GM12891 (cell line): ENCODE results near the gene SLC31A2.

ENCODE experiments used
- DNase-seq: peaks from one replicate; pipeline ENCODE4 v3.0.0; 2011; ENCODE audit warnings: low spot score; ENCODE audit not compliant: insufficient read length
- FAIRE-seq: peaks from 2 replicates; lab custom pipeline; 2011; peaks lifted over from hg19 to GRCh38; lab: Jason Lieb, UNC
- PAX5 ChIP-seq: IDR thresholded peaks from 2 replicates; pipeline ENCODE4 v1.6.1; 2011; ENCODE audit warnings: low read length, moderate library complexity, mild to moderate bottlenecking; ENCODE audit not compliant: insufficient read depth, severe bottlenecking
- POLR2A ChIP-seq: IDR thresholded peaks from 2 replicates; pipeline ENCODE4 v1.6.1; 2011; ENCODE audit warnings: low read depth, low read length, control low read depth
- POLR2AphosphoS5 ChIP-seq: IDR thresholded peaks from 2 replicates; pipeline ENCODE4 v1.6.1; 2011; ENCODE audit warnings: low read depth, low read length, control low read depth
- POU2F2 ChIP-seq: IDR thresholded peaks from 2 replicates; pipeline ENCODE4 v1.6.1; 2011; ENCODE audit warnings: low read depth, mild to moderate bottlenecking, control low read depth, low read length, moderate library complexity
- SPI1 ChIP-seq: IDR thresholded peaks from 2 replicates; pipeline ENCODE4 v1.6.1; 2011; ENCODE audit warnings: low read depth, low read length, control low read depth
- TAF1 ChIP-seq: IDR thresholded peaks from 2 replicates; pipeline ENCODE4 v1.6.1; 2011; ENCODE audit warnings: low read depth, low read length, control low read depth

The SLC31A2 gene

DNA sequence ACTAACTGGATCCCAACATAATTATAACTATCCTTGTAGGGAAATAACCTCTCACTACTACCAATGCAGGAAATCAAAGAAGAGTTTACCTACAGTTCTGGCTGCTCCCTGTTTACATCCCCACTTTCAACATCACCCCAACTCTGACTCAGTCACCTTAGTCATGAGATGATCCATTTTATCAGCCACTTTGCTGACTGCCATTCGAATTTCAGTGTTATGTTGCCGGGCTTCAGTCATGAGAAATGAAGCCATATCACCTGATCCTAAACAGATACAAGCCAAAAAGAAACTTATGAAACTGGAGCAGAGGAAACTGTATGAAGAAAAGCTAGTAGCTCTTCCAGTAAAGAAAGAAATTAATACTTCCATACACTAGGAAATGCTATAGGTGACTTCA is 33.7 kb downstream of the SLC31A2 start:
- FAIRE-seq (no peak), DNase-seq (no peak)
- no peak for TF ChIP-seq POU2F2
- TF ChIP-seq POLR2A, result no peak
- no peak for TF ChIP-seq TAF1
- no peak for TF ChIP-seq SPI1
- no peak for TF ChIP-seq POLR2AphosphoS5
- TF ChIP-seq PAX5, result no peak

DNA sequence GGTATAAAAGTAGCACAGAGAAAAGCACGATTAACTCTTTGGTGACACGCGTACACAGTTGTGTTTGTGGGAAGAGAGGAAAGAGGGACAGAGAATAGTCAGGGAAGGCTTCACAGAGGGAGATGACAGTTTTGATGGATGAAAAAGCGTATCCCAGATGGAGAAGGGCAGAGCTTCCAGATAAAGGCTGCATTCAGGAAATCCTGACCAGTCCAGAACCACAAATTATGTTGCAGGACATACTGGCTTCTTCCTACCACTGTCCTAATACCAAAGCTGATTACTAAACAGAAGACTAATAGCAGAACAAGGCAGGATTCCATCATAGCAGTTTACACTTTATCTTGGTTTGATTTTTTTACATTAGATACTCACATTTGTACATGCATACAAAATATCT is 34.5 kb downstream of the SLC31A2 start:
- TF ChIP-seq PAX5 (no peak), POLR2A (no peak), POU2F2 (no peak), SPI1 (no peak), TAF1 (no peak), POLR2AphosphoS5 (no peak)
- DNase-seq (no peak), FAIRE-seq (no peak)

DNA sequence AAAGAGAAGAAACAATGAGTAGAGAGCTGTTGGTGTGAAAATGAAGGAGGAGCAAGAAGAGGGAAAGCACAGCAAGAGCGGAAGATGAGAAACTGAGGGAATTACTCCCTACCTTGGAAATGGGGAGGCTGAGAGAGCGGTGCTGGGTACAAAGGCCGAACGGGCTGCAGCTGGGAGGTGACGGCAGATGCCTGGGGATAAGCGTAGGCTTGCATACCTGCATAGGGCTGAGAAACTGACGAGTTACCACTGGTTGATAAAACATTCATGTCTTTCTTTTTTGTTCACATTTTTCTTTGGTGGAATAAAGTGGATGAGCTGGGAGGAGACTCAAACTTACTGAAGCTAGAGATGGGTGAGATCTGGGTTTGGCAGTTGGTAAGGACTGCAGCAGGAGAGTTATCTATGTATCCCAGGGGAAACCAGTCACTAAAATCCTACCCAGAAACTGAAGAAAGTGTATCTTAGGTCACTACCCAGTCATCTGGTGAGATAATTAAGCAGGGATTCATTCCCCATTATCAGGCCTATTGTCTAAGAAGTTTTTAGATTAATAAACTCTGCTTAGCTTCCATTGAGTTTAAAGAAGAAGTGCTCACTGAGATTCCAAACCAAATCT is 35.4 kb downstream of the SLC31A2 start:
- TF ChIP-seq PAX5, result no peak
- no peak for TF ChIP-seq POLR2A
- no peak for TF ChIP-seq TAF1
- TF ChIP-seq POLR2AphosphoS5, result no peak
- no peak for TF ChIP-seq POU2F2
- no peak for TF ChIP-seq SPI1
- DNase-seq (no peak), FAIRE-seq (no peak)

DNA sequence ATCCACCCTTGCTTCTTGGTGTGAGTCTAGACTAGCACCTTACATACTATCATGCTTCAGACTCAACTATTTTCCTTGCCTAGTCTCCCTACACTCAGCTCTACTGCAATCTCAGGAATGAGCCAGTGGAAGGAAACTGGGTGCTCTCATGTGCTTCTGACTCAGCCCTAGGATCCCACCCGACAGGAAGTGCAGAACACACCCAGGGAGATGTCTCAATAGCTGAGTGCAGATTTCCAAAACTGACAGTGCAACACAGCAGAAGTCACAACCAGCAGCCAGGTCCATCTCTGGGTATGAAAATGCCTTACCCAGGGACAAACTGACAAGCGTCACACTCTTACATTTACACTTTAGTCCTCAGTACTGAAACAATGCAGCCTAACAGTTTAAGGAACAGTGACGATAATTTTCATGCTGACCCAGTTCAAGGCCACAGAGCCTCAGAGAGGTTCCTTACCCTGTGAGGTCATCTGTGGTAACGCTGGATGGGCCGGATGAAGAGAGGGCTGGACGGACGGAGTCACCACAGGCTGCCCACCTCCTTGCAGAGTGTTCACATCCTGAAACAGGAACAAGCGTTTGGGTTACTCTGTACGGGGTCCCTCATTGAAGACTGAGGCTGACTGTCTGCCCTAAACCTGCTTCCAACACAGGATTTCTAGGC is 37.3 kb downstream of the SLC31A2 start:
- no peak for FAIRE-seq
- no peak for DNase-seq
- TF ChIP-seq PAX5 (no peak), TAF1 (no peak), POU2F2 (no peak), POLR2A (no peak), POLR2AphosphoS5 (no peak), SPI1 (no peak)

DNA sequence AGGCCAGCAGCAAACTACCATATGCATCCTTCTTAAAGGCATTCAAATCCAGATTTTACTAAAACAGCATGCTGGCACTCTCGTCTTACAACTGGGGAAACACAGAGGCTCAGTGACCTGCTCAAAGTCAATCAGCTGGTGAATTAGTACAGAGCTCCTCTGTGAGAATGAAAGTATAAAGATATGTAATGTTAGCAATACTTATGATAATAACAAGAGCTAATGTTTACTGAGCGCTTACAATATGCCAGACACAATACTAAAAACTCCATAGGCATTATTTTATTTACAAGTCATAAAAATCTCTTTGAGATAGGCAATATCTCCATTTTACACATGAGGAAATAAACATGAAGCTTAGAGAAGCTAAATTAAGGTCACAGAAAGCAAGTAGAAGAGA is 41.6 kb downstream of the SLC31A2 start:
- DNase-seq (no peak), FAIRE-seq (peak; percentile 58)
- TF ChIP-seq SPI1 (no peak), POLR2A (no peak), POLR2AphosphoS5 (no peak), TAF1 (no peak), PAX5 (no peak), POU2F2 (no peak)

DNA sequence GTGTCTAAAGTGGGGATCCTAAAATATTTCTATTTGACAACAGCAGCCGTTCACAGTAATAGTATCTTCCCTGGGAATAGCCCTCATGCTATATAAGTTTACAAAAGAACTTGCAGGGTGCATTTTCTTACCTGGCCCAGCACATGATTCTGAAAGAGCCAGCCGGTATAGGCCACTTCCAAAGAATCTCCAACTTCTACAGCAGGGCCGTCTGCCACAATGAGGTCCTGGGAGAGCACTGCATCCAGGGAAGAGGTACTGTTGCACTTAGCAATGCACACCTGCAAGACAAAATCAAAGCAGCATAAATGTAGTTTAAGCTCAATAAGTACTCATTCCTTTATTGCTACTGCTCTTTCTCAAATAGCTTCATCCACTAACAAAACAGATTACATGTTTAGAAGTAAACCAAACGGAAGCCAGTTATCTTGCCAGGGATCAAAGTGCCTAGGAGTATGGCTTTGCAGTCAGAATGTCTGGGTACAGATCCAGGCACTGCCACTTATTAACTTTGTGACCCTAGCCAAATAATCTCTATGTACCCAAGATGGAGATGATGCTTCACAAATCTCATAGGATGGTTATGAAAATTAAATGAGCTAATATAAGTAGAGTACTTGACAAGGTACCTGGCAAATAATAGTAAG is 49.0 kb downstream of the SLC31A2 start:
- DNase-seq (no peak), FAIRE-seq (no peak)
- TF ChIP-seq POLR2AphosphoS5 (no peak), POLR2A (no peak), PAX5 (no peak), TAF1 (no peak), POU2F2 (no peak), SPI1 (no peak)

DNA sequence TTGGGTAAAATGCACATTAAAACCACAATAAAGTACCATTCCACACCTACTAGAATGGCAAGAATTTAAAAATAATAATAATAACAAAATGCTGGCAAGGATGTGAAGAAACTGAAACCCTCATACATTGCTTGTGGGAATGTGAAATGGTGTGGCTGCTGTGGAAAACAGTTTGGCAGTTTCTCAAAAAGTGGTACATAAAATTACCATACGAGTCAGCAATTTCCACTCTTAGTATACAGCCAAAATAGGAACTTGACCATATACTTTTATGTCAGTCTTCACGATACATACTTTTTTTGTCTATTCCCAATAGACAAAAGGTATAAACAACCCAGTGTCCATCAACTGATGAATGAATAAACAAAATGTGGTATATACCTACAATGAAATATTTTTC is 54.6 kb downstream of the SLC31A2 start:
- no peak for FAIRE-seq
- DNase-seq, result no peak
- TF ChIP-seq POU2F2, result no peak

DNA sequence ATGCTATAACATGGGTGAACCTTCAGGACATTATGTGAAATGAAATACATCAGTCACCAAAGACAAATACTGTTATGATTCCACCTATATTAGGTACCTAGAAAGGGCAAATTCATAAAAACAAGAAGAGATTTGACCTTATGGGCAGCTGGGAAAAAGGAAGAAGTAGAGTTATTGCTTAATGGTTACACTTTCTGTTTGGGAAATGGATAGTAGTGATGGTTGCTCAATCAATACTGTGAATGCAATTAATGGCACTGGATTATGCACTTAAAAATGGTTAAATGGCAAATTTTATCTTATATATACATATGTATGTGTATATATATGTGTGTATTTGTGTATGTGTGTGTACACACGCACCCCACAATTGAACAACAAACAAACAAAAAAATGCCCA is 55.1 kb downstream of the SLC31A2 start:
- TF ChIP-seq PAX5, result no peak
- FAIRE-seq (peak; percentile 26), DNase-seq (no peak)

DNA sequence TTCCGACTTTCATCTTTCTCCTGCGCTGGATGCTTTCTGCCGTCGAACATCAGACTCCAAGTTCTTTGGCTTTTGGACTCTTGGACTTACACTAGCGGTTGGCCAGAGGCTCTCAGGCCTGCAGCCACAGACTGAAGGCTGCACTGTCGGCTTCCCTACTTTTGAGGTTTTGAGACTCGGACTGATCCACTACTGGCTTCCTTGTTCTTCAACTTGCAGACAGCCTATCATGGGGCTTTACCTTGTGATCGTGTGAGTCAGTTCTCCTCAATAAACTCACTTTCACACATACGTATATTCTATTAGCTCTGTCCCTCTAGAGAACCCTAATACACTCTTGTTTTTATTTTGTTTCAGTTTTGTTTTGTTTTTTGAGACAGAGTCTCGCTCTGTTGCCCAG is 60.0 kb downstream of the SLC31A2 start:
- TF ChIP-seq POU2F2 (no peak), POLR2A (no peak), POLR2AphosphoS5 (no peak), SPI1 (no peak), PAX5 (no peak), TAF1 (no peak)
- DNase-seq, result no peak
- FAIRE-seq, result no peak
